WTC11 (cell line): ENCODE measurements around the gene MOSPD2. TPM values are rescaled to one million over a fixed set of nuclear protein-coding genes. Genes with fewer than 3 reads are reported as not detected.

Experiments used
- ATAC-seq: fragments of 200-7000 bp; cut with Tn5 transposase; 2 replicates; pipeline ENCODE4 v1.10.0; 2021; ENCODE audit warnings: mild to moderate bottlenecking, moderate library complexity
- CTCF ChIA-PET: fragments of 300-600 bp; sonication (Branson Sonifier 250); formaldehyde crosslinking; loops from one replicate; lab custom pipeline; 2021; ENCODE audit warnings: antibody characterized with exemption; lab: Charles Lee
- POLR2A ChIA-PET: fragments of 350-600 bp; sonication (Branson Sonifier 250); formaldehyde crosslinking; loops from one replicate; lab custom pipeline; 2021; ENCODE audit warnings: antibody characterized with exemption; lab: Charles Lee
- DNase-seq: peaks from one replicate; pipeline ENCODE4 v3.0.0; 2021; ENCODE audit warnings: low spot score
- H3K27ac Mint-ChIP-seq: 2 replicates; pipeline ENCODE4 v1.8.0; 2021; ENCODE audit warnings: mixed read lengths
- H3K27me3 Mint-ChIP-seq: 2 replicates; pipeline ENCODE4 v1.8.0; 2021; ENCODE audit warnings: low read depth, mild to moderate bottlenecking, moderate library complexity, mixed read lengths
- H3K36me3 Mint-ChIP-seq: 2 replicates; pipeline ENCODE4 v1.8.0; 2021; ENCODE audit warnings: mixed read lengths
- H3K4me1 Mint-ChIP-seq: 2 replicates; pipeline ENCODE4 v1.8.0; 2022; ENCODE audit warnings: mixed read lengths
- H3K4me3 Mint-ChIP-seq: 2 replicates; pipeline ENCODE4 v1.8.0; 2021; ENCODE audit warnings: mild to moderate bottlenecking, moderate library complexity, mixed read lengths
- H3K9me3 Mint-ChIP-seq: 2 replicates; pipeline ENCODE4 v1.8.0; 2021; ENCODE audit warnings: mixed read lengths
- ARID4B ChIP-seq: sonication (generic); formaldehyde crosslinking; IDR thresholded peaks from 2 replicates; pipeline ENCODE4 v1.8.0; 2023; ENCODE audit warnings: missing genetic modification reagents, mild to moderate bottlenecking, borderline replicate concordance
- E2F4 ChIP-seq: sonication (generic); formaldehyde crosslinking; IDR thresholded peaks from 2 replicates; pipeline ENCODE4 v1.8.1; 2022; ENCODE audit warnings: low read depth, mild to moderate bottlenecking, moderate library complexity, missing genetic modification reagents, borderline replicate concordance
- ERG ChIP-seq: fragments of 250-450 bp; sonication (Bioruptor Pico); IDR thresholded peaks from 2 replicates; pipeline ENCODE4 v1.8.0; 2021; ENCODE audit warnings: mild to moderate bottlenecking
- FOXP4 ChIP-seq: sonication (generic); formaldehyde crosslinking; IDR thresholded peaks from 2 replicates; pipeline ENCODE4 v1.8.0; 2022; ENCODE audit warnings: mild to moderate bottlenecking, missing genetic modification reagents
- GRHL2 ChIP-seq: fragments of 250-450 bp; sonication (Bioruptor Pico); IDR thresholded peaks from 2 replicates; pipeline ENCODE4 v1.8.0; 2022; ENCODE audit warnings: mild to moderate bottlenecking, moderate library complexity; ENCODE audit not compliant: insufficient replicate concordance, severe bottlenecking
- NR2C2 ChIP-seq: sonication (generic); formaldehyde crosslinking; IDR thresholded peaks from 2 replicates; pipeline ENCODE4 v1.8.0; 2022; ENCODE audit warnings: mild to moderate bottlenecking, missing genetic modification reagents
- OVOL2 ChIP-seq: fragments of 250-450 bp; sonication (Bioruptor Pico); IDR thresholded peaks from 2 replicates; pipeline ENCODE4 v1.9.0; 2021; ENCODE audit warnings: mild to moderate bottlenecking, borderline replicate concordance
- RELA ChIP-seq: sonication (generic); formaldehyde crosslinking; IDR thresholded peaks from 2 replicates; pipeline ENCODE4 v1.8.1; 2022; ENCODE audit warnings: missing genetic modification reagents, mild to moderate bottlenecking, borderline replicate concordance
- ZNF138 ChIP-seq: sonication (generic); formaldehyde crosslinking; conservative IDR thresholded peaks from 2 replicates; pipeline ENCODE4 v1.8.1; 2022; ENCODE audit warnings: mild to moderate bottlenecking, moderate library complexity, missing genetic modification reagents
- ZNF232 ChIP-seq: sonication (generic); formaldehyde crosslinking; IDR thresholded peaks from 2 replicates; pipeline ENCODE4 v1.8.0; 2022; ENCODE audit warnings: mild to moderate bottlenecking, missing genetic modification reagents
- ZNF281 ChIP-seq: sonication (generic); formaldehyde crosslinking; IDR thresholded peaks from 2 replicates; pipeline ENCODE4 v1.8.0; 2023; ENCODE audit warnings: mild to moderate bottlenecking, missing genetic modification reagents
- ZNF671 ChIP-seq: fragments of 250-450 bp; sonication (Bioruptor Pico); IDR thresholded peaks from 2 replicates; pipeline ENCODE4 v1.8.0; 2021; ENCODE audit warnings: mild to moderate bottlenecking
- total RNA-seq: library from RNA; stranded (reverse); gene quantifications from 3 replicates; pipeline ENCODE4 v1.2.3, GENCODE V29; 2021
- TF ChIP-seq, protein P1 (sequence below): sonication (generic); formaldehyde crosslinking; IDR thresholded peaks from 2 replicates; pipeline ENCODE4 v1.8.0; 2022; ENCODE audit warnings: missing genetic modification reagents

MOSPD2 gene
- total RNA-seq, 1 experiment from 2014 or later = 13.2 TPM

DNA sequence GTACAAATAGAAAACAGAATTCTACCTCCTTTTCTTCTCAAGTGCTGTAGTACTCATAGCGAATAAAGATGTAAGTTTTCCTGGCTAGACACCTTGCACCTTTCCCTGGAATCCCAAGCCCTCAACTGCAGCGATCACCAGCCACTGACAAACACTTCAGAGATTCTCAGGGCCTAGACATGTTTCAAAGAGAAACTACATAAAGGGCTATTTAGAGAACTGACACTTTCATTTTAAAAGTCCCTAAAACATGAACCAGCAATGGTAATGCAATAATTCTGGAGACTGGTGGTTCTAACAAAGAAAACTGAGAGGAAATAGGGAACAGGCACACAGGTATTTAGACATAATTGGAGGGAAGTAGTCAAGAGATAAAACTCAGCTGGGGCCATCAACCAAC lies 36.1 kb upstream of the MOSPD2 start:
- POLR2A ChIA-PET = no interaction called here
- DNase-seq (no peak), ATAC-seq (no peak)
- H3K36me3 Mint-ChIP-seq = peaks cover 26% of the 10 kb centered on the region
- CTCF ChIA-PET = no interaction called here
- H3K9me3 Mint-ChIP-seq = no peaks in the 10 kb centered on the region
- TF ChIP-seq FOXP4 (CRISPR knock-in tag) = no peak
- TF ChIP-seq ZNF232 = no peak
- no peak for TF ChIP-seq ZNF138
- TF ChIP-seq ZNF281 (CRISPR knock-in tag) = no peak
- TF ChIP-seq, protein P1, sequence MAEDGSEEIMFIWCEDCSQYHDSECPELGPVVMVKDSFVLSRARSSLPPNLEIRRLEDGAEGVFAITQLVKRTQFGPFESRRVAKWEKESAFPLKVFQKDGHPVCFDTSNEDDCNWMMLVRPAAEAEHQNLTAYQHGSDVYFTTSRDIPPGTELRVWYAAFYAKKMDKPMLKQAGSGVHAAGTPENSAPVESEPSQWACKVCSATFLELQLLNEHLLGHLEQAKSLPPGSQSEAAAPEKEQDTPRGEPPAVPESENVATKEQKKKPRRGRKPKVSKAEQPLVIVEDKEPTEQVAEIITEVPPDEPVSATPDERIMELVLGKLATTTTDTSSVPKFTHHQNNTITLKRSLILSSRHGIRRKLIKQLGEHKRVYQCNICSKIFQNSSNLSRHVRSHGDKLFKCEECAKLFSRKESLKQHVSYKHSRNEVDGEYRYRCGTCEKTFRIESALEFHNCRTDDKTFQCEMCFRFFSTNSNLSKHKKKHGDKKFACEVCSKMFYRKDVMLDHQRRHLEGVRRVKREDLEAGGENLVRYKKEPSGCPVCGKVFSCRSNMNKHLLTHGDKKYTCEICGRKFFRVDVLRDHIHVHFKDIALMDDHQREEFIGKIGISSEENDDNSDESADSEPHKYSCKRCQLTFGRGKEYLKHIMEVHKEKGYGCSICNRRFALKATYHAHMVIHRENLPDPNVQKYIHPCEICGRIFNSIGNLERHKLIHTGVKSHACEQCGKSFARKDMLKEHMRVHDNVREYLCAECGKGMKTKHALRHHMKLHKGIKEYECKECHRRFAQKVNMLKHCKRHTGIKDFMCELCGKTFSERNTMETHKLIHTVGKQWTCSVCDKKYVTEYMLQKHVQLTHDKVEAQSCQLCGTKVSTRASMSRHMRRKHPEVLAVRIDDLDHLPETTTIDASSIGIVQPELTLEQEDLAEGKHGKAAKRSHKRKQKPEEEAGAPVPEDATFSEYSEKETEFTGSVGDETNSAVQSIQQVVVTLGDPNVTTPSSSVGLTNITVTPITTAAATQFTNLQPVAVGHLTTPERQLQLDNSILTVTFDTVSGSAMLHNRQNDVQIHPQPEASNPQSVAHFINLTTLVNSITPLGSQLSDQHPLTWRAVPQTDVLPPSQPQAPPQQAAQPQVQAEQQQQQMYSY (CRISPR knock-in tag) = no peak
- no peak for TF ChIP-seq RELA
- TF ChIP-seq OVOL2 (CRISPR knock-in tag) = no peak
- no peak for TF ChIP-seq ERG (CRISPR knock-in tag)
- TF ChIP-seq GRHL2 (CRISPR knock-in tag) = no peak
- TF ChIP-seq ZNF671 (CRISPR knock-in tag) = no peak
- no peak for TF ChIP-seq NR2C2 (CRISPR knock-in tag)
- no peak for TF ChIP-seq E2F4 (CRISPR knock-in tag)
- no peak for TF ChIP-seq ARID4B (CRISPR knock-in tag)
- TF ChIP-seq, all 79 proteins: peak for 0
- no peaks in the 10 kb centered on the region for H3K27me3 Mint-ChIP-seq
- no peak overlapping the region for H3K4me3 Mint-ChIP-seq
- peaks cover 9% of the 10 kb centered on the region for H3K4me1 Mint-ChIP-seq
- no peak overlapping the region for H3K27ac Mint-ChIP-seq
